SH-SY5Y (cell line): ENCODE data around the gene CTNNA3.

Source experiments
- GATA2 ChIP-seq: IDR thresholded peaks from 2 replicates; pipeline ENCODE4 v1.6.1; 2011; ENCODE audit warnings: mild to moderate bottlenecking, low read depth, low read length
- GATA3 ChIP-seq: IDR thresholded peaks from 2 replicates; pipeline ENCODE4 v1.6.1; 2011; ENCODE audit warnings: low read depth, mild to moderate bottlenecking, low read length, moderate library complexity

- TF ChIP-seq GATA3 = no peak
- TF ChIP-seq GATA2 = no peak
Observed at GRCh38 chr10:67224553-67224952, 471.4 kb downstream of the CTNNA3 start.
